Glomerular endothelial cell (primary cell): ENCODE results near the gene BCAS3. TPM values are rescaled to one million over a fixed set of nuclear protein-coding genes. Genes with fewer than 3 reads are reported as not detected.

ENCODE experiments used
- DNase-seq: peaks from one replicate; pipeline ENCODE4 v3.0.0-alpha.2; 2011; ENCODE audit warnings: low read depth, low spot score; ENCODE audit errors: extremely low read depth
- total RNA-seq: library from RNA; depleted of rRNA; stranded (reverse); fragments of >200 nt; gene quantifications from 2 replicates; pipeline ENCODE4 v1.2.3, GENCODE V29; 2015

BCAS3 gene
- total RNA-seq, 1 donor from 2014 or later: 52.3 TPM

DNA sequence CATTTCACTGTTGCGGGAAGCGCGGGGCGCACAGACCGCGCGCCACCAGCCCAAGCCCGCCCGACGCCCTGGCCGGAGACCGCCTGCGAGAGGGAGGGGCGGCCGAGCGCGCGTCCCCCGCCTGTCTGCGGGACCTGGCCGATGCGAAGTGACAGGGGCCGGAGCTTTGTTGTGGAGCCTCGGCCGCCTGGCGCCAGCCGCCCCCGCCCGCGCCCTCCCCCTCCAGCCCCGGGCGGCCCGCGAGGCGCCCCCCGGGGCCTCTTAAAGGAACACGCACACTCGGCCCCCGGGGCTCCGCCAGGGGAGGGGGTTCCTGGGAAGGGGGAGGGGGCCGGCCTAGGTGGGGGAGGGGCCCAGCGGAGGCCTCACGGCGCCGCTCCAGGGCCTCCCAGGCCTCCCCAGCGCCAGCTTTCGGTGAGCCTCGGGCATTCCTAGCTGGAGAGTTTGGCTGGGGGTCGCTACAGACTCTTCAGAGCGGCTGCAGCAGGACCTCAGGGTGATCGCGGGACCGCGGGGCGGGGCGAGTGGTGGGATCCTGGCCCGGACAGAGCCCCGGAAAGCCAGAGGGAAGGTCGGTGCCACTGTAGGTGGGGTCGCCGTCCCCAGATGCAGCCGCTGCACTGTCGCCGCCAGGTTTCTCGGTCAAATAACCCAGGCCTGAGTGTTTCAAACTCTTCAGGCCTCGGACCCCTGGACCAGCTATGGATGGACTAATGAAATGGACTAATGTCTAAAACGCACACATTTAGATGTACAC, 719.6 kb downstream of the BCAS3 start:
- DNase-seq: no peak

GRCh38 chr17:61398721-61399130, 721.1 kb downstream of the BCAS3 start:
- DNase-seq: no peak

DNA sequence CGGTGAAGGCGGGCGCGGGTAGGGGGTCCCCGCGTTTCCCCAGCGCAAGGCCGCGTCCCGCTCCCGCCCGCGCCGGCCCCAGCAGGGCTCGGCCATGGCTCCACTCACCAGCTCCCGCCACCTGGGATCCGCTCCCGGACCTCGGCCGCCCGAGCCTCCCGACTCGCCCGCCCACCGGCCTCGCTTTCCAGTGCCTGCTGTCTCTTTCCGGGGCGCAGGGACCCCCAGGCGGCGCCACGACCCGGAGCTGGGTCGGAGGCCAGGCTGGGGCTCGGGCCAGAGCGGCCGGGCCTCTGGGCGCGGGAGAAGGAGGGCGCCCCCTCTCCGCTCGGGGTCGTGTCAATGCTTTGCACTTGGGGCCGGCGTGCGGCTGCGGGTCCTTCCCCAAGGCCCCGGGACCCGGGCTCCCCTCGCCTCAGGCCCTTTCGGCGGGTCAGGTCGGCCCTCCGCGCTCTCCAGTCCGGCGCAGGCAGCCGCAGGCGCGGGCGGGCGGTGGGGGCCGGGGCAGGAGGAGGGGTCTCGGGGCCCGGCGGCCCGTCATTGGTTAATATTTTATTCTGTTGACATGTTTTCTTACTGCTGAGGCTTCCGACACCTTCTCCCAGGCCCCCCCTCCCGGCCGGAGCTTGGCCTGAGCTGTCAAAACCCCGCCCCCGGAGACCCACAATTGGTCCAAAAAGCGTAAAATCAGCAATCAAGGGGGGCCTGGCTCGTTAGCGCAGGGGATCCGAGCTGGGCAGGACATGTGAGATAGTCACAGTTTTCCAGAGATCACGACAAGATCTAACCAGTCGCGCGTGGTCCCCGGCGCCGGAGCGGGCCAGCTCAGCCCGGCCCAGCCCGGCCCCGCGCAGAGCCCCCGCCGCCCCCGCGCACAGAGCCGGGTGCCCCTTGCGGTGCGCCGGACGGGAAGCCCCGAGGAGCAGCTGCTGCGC, 721.7 kb downstream of the BCAS3 start, which contains the start of gene TBX2:
Gene TBX2, plus strand, starts transcription at position 713 of the 935 bp plus-strand sequence. CDS start 334 bp downstream, outside the sequence.
- no peak for DNase-seq

DNA sequence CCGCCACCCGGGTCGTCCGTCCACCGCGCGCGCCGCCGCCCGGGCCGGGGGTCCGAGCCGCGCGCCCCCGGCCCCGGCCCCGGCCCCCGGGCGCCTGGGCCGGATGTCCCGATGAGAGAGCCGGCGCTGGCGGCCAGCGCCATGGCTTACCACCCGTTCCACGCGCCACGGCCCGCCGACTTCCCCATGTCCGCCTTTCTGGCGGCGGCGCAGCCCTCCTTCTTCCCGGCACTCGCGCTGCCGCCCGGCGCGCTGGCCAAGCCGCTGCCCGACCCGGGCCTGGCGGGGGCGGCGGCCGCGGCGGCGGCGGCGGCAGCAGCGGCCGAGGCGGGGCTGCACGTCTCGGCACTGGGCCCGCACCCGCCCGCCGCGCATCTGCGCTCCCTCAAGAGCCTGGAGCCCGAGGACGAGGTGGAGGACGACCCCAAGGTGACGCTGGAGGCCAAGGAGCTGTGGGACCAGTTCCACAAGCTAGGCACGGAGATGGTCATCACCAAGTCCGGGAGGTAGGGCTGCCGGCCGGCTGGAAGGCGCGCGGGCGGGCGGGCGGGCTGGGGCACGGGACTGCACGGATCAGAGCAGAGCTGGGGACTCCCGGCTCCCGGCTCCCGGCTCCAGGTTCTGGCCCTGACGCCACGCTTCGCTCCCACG, 722.5 kb downstream of the BCAS3 start:
- DNase-seq: no peak

GRCh38 chr17:61400717-61401388, 723.2 kb downstream of the BCAS3 start:
- DNase-seq: no peak

DNA sequence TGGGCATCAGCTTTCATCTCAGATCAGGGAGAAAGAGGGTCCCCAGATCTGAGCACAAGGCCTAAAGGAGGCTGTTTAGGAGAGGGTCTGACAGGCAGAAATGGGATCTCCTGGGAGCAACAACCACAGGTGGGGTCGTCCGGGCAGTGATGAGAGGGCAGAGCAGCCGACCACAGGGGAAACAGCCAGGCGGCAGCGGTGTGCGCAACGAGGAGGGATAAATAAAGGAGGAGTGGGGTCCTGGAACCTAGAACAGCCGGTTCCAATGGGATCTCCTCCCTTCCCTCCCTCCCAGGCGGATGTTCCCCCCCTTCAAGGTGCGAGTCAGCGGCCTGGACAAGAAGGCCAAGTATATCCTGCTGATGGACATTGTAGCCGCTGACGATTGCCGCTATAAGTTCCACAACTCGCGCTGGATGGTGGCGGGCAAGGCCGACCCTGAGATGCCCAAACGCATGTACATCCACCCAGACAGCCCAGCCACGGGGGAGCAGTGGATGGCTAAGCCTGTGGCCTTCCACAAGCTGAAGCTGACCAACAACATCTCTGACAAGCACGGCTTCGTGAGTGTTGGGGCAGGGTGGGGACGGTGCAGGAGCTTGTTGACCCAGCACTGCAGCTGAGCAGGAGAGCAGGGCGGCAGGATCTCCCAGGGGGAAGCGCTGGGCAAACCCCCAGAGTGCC, 723.9 kb downstream of the BCAS3 start:
- no peak for DNase-seq

GRCh38 chr17:61402073-61402541, 724.5 kb downstream of the BCAS3 start:
- no peak for DNase-seq

DNA sequence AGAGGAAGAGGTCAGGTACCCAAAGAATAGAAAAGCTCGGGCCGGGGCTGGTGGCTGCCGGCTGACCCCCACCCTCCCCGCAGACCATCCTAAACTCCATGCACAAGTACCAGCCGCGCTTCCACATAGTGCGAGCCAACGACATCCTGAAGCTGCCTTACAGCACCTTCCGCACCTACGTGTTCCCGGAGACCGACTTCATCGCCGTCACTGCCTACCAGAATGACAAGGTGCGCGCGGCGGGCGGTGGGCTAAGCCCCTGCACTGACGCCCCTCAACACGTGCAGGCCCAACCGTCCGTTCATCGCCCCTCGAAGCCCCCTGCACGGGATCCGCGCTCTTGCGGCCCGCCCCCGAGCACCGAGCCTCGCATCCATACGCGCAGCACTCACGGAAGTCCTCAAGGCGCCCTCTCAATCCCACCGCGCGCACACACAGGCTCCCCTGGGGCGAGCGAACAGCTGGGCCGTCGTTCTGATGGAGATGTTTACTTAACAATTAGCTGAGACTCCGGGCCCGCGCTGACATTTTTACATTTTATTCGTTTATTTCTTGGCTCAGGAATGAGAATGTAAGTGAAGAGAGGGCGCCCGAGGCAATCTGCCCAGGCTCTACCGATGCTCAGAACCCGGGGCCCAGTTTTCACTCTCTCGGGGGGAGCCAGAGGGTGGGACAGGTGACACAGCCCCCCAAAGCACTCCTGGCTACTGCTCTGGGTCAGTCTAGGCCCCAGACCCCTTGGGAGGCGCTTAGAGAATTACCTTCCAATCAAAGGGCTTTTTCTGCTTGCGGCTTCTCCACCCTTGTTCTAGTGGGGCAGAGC, 725.5 kb downstream of the BCAS3 start:
- no peak for DNase-seq

GRCh38 chr17:61403801-61404662, 726.4 kb downstream of the BCAS3 start:
- no peak for DNase-seq

- DNase-seq: no peak
Measured at GRCh38 chr17:61404663-61404912, 726.9 kb downstream of the BCAS3 start.

DNA sequence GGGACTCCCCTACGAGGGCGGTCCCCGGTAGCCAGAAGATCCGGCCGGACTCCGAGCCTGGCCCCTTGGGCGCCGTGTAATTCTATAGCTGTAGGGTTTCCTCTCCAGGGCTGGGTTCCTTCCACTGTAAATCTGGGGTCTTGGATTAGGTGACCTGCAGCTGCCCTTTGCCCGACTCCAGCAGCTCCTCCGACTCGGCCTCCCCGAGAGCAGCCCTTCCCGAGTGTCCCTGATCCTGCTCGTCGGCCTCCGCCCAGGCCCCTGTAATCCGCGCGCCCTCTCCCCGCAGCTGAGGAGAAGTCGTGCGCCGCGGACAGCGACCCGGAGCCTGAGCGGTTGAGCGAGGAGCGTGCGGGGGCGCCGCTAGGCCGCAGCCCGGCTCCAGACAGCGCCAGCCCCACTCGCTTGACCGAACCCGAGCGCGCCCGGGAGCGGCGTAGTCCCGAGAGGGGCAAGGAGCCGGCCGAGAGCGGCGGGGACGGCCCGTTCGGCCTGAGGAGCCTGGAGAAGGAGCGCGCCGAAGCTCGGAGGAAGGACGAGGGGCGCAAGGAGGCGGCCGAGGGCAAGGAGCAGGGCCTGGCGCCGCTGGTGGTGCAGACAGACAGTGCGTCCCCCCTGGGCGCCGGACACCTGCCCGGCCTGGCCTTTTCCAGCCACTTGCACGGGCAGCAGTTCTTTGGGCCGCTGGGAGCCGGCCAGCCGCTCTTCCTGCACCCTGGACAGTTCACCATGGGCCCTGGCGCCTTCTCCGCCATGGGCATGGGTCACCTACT, 727.4 kb downstream of the BCAS3 start:
- DNase-seq: no peak

GRCh38 chr17:61405686-61406536, 728.3 kb downstream of the BCAS3 start:
- no peak for DNase-seq

GRCh38 chr17:61406537-61406845, 728.8 kb downstream of the BCAS3 start:
- no peak for DNase-seq

DNA sequence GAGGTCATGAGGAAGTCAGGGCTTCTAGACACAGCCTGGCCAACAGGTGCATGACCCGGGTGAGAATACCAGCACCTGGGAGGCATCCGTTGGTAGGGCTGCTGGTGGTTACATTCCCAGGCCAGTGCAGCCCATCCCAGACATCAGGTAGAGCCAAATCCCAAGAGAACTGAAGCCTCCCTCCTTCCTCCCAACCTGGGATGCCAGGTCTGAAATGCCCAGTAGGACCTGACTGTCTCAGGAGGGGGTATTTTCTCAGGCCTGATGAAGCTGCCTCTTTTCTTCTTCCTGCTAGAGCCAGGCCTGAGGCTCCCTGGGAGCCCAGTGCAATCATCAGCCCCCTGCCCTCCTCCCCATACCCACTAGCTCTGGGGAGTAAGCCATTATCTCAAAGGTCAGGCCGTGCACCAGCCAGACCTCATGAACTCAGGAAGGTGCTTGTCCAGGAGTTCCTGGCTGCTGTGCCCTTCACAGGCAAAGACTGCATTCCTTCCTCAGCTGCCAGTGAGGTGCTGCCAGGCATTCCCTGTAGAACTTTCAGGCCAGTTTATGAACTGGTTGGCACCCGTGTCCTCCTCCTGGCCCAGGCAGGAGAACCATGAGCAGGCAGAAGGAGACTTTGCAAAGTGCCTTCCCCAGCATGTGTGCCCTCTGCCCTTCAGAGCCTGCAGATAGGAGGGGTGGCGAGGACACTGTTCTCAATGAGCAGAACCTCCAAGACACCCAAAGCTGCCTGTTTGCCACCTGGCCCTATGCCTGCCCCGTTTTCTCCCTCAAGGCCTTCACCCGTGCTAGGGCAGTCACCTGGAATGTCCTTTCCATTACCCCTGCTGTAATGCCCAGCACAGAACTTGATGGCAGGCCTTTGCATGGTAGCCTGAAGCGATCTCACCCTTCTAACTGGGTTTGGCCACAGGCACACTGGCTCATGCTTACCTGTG, 729.6 kb downstream of the BCAS3 start:
- no peak for DNase-seq

DNA sequence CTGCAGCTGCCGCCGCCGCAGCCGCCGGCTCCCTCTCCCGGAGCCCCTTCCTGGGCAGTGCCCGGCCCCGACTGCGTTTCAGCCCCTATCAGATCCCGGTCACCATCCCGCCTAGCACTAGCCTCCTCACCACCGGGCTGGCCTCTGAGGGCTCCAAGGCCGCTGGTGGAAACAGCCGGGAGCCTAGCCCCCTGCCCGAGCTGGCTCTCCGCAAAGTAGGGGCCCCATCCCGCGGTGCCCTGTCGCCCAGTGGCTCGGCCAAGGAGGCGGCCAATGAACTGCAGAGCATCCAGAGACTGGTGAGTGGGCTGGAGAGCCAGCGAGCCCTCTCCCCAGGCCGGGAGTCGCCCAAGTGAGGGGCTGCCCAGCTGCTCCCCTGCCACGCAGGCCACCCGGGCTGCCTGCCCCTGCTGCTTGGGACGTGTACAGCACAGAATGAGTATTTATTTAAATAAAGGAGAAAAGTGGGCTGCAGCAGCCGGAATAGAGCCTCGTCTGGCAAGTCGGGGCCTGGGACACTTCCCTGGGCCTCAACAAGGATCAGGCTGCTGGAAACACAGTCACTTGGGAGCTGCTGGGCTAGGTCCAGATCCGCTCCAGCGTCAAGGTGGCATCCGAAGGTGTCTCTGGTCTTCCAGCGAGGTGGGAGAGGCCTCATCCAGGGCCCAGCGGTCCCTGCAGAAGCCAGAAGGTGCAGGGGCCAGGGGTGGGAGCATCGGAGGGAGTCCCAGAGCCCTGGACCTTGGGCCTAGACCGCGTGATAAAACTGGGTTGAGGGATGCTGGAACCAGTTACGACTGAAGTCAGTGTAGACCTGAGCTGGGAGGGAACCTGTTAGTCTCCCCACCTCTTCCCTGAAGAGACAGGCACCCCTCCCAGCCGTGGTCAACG, 730.7 kb downstream of the BCAS3 start:
- no peak for DNase-seq
